ENCODE measurements around the gene OPN1LW.
"Not testable (repeated sequence)": the region's sequence is repeated elsewhere in the genome, so short reads cannot be mapped to it uniquely, and the experiment has no call there.

The OPN1LW gene

GRCh38 chrX:154192846-154193245, 48.8 kb downstream of the OPN1LW start:
- intact Hi-C loops (cut with DNase I; ENCODE audit: low total_unique reads); H3K27me3 ChIP-seq; H3K27ac ChIP-seq: not testable (repeated sequence)

GRCh38 chrX:154194316-154194715, 50.3 kb downstream of the OPN1LW start:
- H3K27me3 ChIP-seq; H3K27ac ChIP-seq; H3K4me3 ChIP-seq; intact Hi-C loops (cut with DNase I; ENCODE audit: low total_unique reads); H3K9me3 ChIP-seq; H3K36me3 ChIP-seq; H3K4me1 ChIP-seq; DNase-seq: not testable (repeated sequence)

More at GRCh38 chrX:154192846-154193245, 48.8 kb downstream of the OPN1LW start:
- not testable (repeated sequence) for H3K36me3 ChIP-seq, H3K4me1 ChIP-seq, DNase-seq, H3K9me3 ChIP-seq, H3K4me3 ChIP-seq

- H3K9me3 ChIP-seq; H3K27ac ChIP-seq; H3K4me1 ChIP-seq; intact Hi-C loops (cut with DNase I; ENCODE audit: low total_unique reads); H3K27me3 ChIP-seq; H3K4me3 ChIP-seq; DNase-seq; H3K36me3 ChIP-seq: not testable (repeated sequence)
Observed at GRCh38 chrX:154196466-154196865, 52.4 kb downstream of the OPN1LW start.

Measured in tibial artery (tissue), 4 donors.